Hepatocyte (in vitro differentiated cells): ENCODE measurements around the gene FKBP7. TPM values are rescaled to one million over a fixed set of nuclear protein-coding genes. Genes with fewer than 3 reads are reported as not detected.
A peak's percentile ranks its signal among the peaks of the same experiment; 100 is the strongest.

ENCODE experiments used
- DNase-seq: peaks from one replicate; pipeline ENCODE4 v3.0.0-alpha.2; 2016; ENCODE audit warnings: low spot score
- H2AFZ ChIP-seq: fragments of 200-600 bp; sonication (generic); 2 replicates; pipeline ENCODE4 v1.6.0; 2016; ENCODE audit warnings: antibody characterized with exemption, mild to moderate bottlenecking
- H3K27ac ChIP-seq: fragments of 200-600 bp; sonication (generic); 2 replicates; pipeline ENCODE4 v1.5.1; 2016; ENCODE audit warnings: mild to moderate bottlenecking
- H3K27me3 ChIP-seq: fragments of 200-600 bp; sonication (generic); 2 replicates; pipeline ENCODE4 v1.6.1; 2016
- H3K36me3 ChIP-seq: fragments of 200-600 bp; sonication (generic); replicated peaks from 2 replicates; pipeline ENCODE4 v1.5.1; 2016; ENCODE audit warnings: low read depth; ENCODE audit not compliant: insufficient read depth
- H3K4me1 ChIP-seq: fragments of 200-600 bp; sonication (generic); 2 replicates; pipeline ENCODE4 v1.5.1; 2016; ENCODE audit warnings: mild to moderate bottlenecking, moderate library complexity; ENCODE audit not compliant: insufficient read depth
- H3K4me2 ChIP-seq: fragments of 200-600 bp; sonication (generic); 2 replicates; pipeline ENCODE4 v1.6.0; 2016
- H3K4me3 ChIP-seq: fragments of 200-600 bp; sonication (generic); 2 replicates; pipeline ENCODE4 v1.5.1; 2016; ENCODE audit warnings: mild to moderate bottlenecking
- H3K79me2 ChIP-seq: fragments of 200-600 bp; sonication (generic); 2 replicates; pipeline ENCODE4 v1.6.0; 2017; ENCODE audit warnings: mild to moderate bottlenecking
- H3K9me2 ChIP-seq: fragments of 200-600 bp; sonication (generic); replicated peaks from 2 replicates; pipeline ENCODE4 v1.6.0; 2017; ENCODE audit warnings: mild to moderate bottlenecking; ENCODE audit not compliant: insufficient read depth
- H3K9me3 ChIP-seq: fragments of 200-600 bp; sonication (generic); 2 replicates; pipeline ENCODE4 v1.5.1; 2016; ENCODE audit warnings: low read depth, mild to moderate bottlenecking
- H4K20me1 ChIP-seq: fragments of 200-600 bp; sonication (generic); 2 replicates; pipeline ENCODE4 v1.6.0; 2016; ENCODE audit warnings: mild to moderate bottlenecking; ENCODE audit not compliant: insufficient read depth, poor library complexity, severe bottlenecking
- CTCF ChIP-seq: fragments of 200-600 bp; sonication (generic); IDR thresholded peaks from 2 replicates; pipeline ENCODE4 v1.5.1; 2016; ENCODE audit warnings: antibody characterized with exemption, mild to moderate bottlenecking; ENCODE audit not compliant: poor library complexity
- EZH2 ChIP-seq: fragments of 200-600 bp; sonication (generic); IDR thresholded peaks from 2 replicates; pipeline ENCODE4 v1.6.1; 2016; ENCODE audit warnings: antibody characterized with exemption, mild to moderate bottlenecking, borderline replicate concordance
- EZH2phosphoT487 ChIP-seq: fragments of 200-600 bp; sonication (generic); IDR thresholded peaks from one replicate; pipeline ENCODE4 v1.6.1; 2018; ENCODE audit warnings: antibody characterized with exemption, mild to moderate bottlenecking, low read depth, moderate library complexity; ENCODE audit not compliant: unreplicated experiment, severe bottlenecking
- WGBS: methylation state at CpG from one replicate; pipeline ENCODE4 v1.1.6; 2016; ENCODE audit warnings: low lambda C conversion rate; ENCODE audit errors: missing lambda C conversion rate; 5-methylcytosine and 5-hydroxymethylcytosine counted together
- polyA plus RNA-seq: library from polyadenylated mRNA; unstranded; fragments of >200 nt; fragmentation: Nextera tagmentation; extraction: Ambion mirVana; gene quantifications from 2 replicates; pipeline ENCODE4 v1.2.1, GENCODE V29; 2016
- total RNA-seq: library from RNA; depleted of rRNA; stranded (reverse); fragments of >200 nt; gene quantifications from 2 replicates; pipeline ENCODE4 v1.2.3, GENCODE V29; 2014

Gene FKBP7
- total and polyA plus RNA-seq, 2 experiments from 2014 or later, result 45.4 to 93.9 TPM

- 83% methylated on average over 4 of the region's 4 CpGs for WGBS
- H3K9me3 ChIP-seq, result no peaks in the 10 kb centered on the region
- no peaks in the 10 kb centered on the region for H3K9me2 ChIP-seq
- H3K27ac ChIP-seq, result no peak overlapping the region
- H3K36me3 ChIP-seq, result no peaks in the 10 kb centered on the region
- H4K20me1 ChIP-seq, result peaks cover 32% of the 10 kb centered on the region
- H2AFZ ChIP-seq, result no peak overlapping the region
- peaks cover 70% of the 10 kb centered on the region for H3K79me2 ChIP-seq
- H3K4me3 ChIP-seq, result no peak overlapping the region
- peaks cover 34% of the 10 kb centered on the region for H3K4me1 ChIP-seq
- H3K27me3 ChIP-seq, result no peaks in the 10 kb centered on the region
- TF ChIP-seq EZH2phosphoT487, result no peak
- no peak for TF ChIP-seq EZH2
- no peak for TF ChIP-seq CTCF
- peak overlapping the region; percentile 83 for H3K4me2 ChIP-seq
- peak; percentile 29 for DNase-seq
Observed at GRCh38 chr2:178482437-178482836, 4.0 kb upstream of the FKBP7 start.

- peak within 1 kb of the TSS; percentile 98 for H2AFZ ChIP-seq
- H3K27me3 ChIP-seq, result no peaks in the 10 kb centered on the region
- H3K4me3 ChIP-seq, result peak within 1 kb of the TSS; percentile 62
- no peaks in the 10 kb centered on the region for H3K36me3 ChIP-seq
- peaks cover 34% of the 10 kb centered on the region for H3K4me1 ChIP-seq
- no peak for TF ChIP-seq CTCF
- TF ChIP-seq EZH2phosphoT487, result no peak
- TF ChIP-seq EZH2, result no peak
- DNase-seq, result peak; percentile 98
- H3K4me2 ChIP-seq, result peak within 1 kb of the TSS; percentile 83
- peak within 1 kb of the TSS; percentile 98 for H3K27ac ChIP-seq
- peaks cover 32% of the 10 kb centered on the region for H4K20me1 ChIP-seq
- under 1% methylated on average over 62 of the region's 92 CpGs for WGBS
- peaks cover 70% of the 10 kb centered on the region for H3K79me2 ChIP-seq
- no peaks in the 10 kb centered on the region for H3K9me3 ChIP-seq
- no peaks in the 10 kb centered on the region for H3K9me2 ChIP-seq
Observed at GRCh38 chr2:178480227-178481181, 2.1 kb upstream of the FKBP7 start, which contains the start of gene PLEKHA3. Gene PLEKHA3 (plus strand): TSS chr2:178480457. CDS start chr2:178480870, 413 bp downstream.

- Histone ChIP-seq H3K9me3 (no peaks in the 10 kb centered on the region), H3K27me3 (no peaks in the 10 kb centered on the region), H3K27ac (peak overlapping the region; percentile 98), H4K20me1 (peaks cover 26% of the 10 kb centered on the region), H3K4me2 (peak overlapping the region; percentile 83), H2AFZ (peak overlapping the region; percentile 98), H3K9me2 (no peaks in the 10 kb centered on the region), H3K36me3 (no peaks in the 10 kb centered on the region), H3K4me3 (peak overlapping the region; percentile 34), H3K79me2 (peaks cover 69% of the 10 kb centered on the region), H3K4me1 (peaks cover 28% of the 10 kb centered on the region)
- no peak for TF ChIP-seq EZH2phosphoT487
- TF ChIP-seq EZH2, result no peak
- TF ChIP-seq CTCF, result no peak
- 34% methylated on average over 19 of the region's 19 CpGs for WGBS
- no peak for DNase-seq
Observed at GRCh38 chr2:178479758-178480226, 1.4 kb upstream of the FKBP7 start.
